Esophagus squamous epithelium (tissue), 5 donors: Measurements from ENCODE around the gene SUPT7L. TPM values are rescaled to one million over a fixed set of nuclear protein-coding genes. Genes with fewer than 3 reads are reported as not detected.

Experiments
- DNase-seq: peaks from one replicate; lab custom pipeline; 2025; lab: John Stamatoyannopoulos, UW
- H3K27ac ChIP-seq, 4 donors: fragments of 200-600 bp; sonication (generic); one replicate each; pipeline ENCODE4 v1.5.1; 2016 to 2019; ENCODE audit warnings: mild to moderate bottlenecking in 1 of 4
- H3K27me3 ChIP-seq, 4 donors: fragments of 200-600 bp; sonication (generic); 1 replicate in 3 of 4; 2 replicates in 1 of 4; pipeline versions ENCODE4 v1.5.1 to v1.6.0; 2017 to 2021; ENCODE audit warnings: antibody characterized with exemption in 1 of 4
- H3K36me3 ChIP-seq, 3 donors: fragments of 200-600 bp; sonication (generic); one replicate each; pipeline ENCODE4 v1.5.1; 2016 to 2019
- H3K4me1 ChIP-seq, 3 donors: fragments of 200-600 bp; sonication (generic); one replicate each; pipeline ENCODE4 v1.5.1; 2017 to 2019
- H3K4me3 ChIP-seq, 4 donors: fragments of 200-600 bp; sonication (generic); 1 replicate in 3 of 4; 2 replicates in 1 of 4; pipeline ENCODE4 v1.5.1; 2016 to 2019; ENCODE audit warnings: mild to moderate bottlenecking in 2 of 4, moderate library complexity in 1 of 4
- H3K9me3 ChIP-seq, 3 donors: fragments of 200-600 bp; sonication (generic); one replicate each; pipeline ENCODE4 v1.5.1; 2016 to 2019
- POLR2A ChIP-seq, 4 donors: fragments of 450-650 bp; IDR thresholded peaks; one replicate each; pipeline ENCODE4 v1.6.1; 2017; ENCODE audit warnings: antibody characterized with exemption in 4 of 4, mild to moderate bottlenecking in 4 of 4, moderate library complexity in 3 of 4
- WGBS, 2 donors: methylation state at CpG; one replicate each; pipeline ENCODE4 v1.1.5; 2018; 5-methylcytosine and 5-hydroxymethylcytosine counted together
- intact Hi-C: fragments of 100-400 bp; cut with DNase I; formaldehyde crosslinking; loops from one replicate; pipeline ENCODE4 v1.15.0; 2022
- total RNA-seq, 4 donors: library from RNA; depleted of rRNA; stranded (reverse); fragments of >200 nt; gene quantifications; one replicate each; pipeline ENCODE4 v1.1.0, GENCODE V29; 2016
- TF ChIP-seq, protein P1 (sequence below), 6 experiments: fragments of 450-650 bp in 4 of 6; fragments of 200-600 bp in 2 of 6; sonication (generic) in 2 of 6; IDR thresholded peaks; one replicate each; pipeline ENCODE4 v1.5.1; 2016 to 2019; ENCODE audit warnings: antibody characterized with exemption in 6 of 6, mild to moderate bottlenecking in 4 of 6, moderate library complexity in 4 of 6
- donor health status: DM: yes; HTN: yes; CAD: no.

SUPT7L gene
- total RNA-seq, 4 donors from 2014 or later = 10.5 to 25.4 (median 14.2) TPM

DNA sequence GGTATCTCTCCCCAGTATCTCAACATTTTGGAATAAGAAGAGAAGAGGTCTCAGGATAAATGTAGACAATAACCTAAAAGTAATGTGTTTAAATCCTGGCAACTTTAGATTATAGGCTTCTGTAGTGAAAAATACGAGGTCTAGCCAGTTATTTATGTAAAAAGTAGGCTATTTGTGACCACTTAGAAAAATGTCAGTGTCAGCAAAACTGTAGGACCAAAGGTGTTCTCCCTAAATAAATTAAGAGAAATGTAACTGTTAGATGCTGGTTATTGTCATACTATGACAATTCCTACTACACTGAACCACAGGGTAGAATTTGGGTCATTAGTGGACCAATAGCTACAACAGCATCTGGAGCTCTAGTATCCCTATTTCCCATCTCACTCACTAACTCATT lies 2.0 kb downstream of the SUPT7L start:
- intact Hi-C loops = no loop called here

GRCh38 chr2:27655155-27655951 lies 8.1 kb downstream of the SUPT7L start:
- intact Hi-C loops = no loop called here
- H3K27me3 ChIP-seq = no peaks in the 10 kb centered on the region
- H3K27ac ChIP-seq = no peak overlapping the region
- peaks cover 0 to 100% (median 35%) of the 10 kb centered on the region in 3 donors for H3K36me3 ChIP-seq
- peaks cover 0 to 20% (median 3%) of the 10 kb centered on the region in 3 donors for H3K4me1 ChIP-seq
- no peak for TF ChIP-seq POLR2A (IDR thresholded peaks at IDR 0.05)
- TF ChIP-seq, protein P1, sequence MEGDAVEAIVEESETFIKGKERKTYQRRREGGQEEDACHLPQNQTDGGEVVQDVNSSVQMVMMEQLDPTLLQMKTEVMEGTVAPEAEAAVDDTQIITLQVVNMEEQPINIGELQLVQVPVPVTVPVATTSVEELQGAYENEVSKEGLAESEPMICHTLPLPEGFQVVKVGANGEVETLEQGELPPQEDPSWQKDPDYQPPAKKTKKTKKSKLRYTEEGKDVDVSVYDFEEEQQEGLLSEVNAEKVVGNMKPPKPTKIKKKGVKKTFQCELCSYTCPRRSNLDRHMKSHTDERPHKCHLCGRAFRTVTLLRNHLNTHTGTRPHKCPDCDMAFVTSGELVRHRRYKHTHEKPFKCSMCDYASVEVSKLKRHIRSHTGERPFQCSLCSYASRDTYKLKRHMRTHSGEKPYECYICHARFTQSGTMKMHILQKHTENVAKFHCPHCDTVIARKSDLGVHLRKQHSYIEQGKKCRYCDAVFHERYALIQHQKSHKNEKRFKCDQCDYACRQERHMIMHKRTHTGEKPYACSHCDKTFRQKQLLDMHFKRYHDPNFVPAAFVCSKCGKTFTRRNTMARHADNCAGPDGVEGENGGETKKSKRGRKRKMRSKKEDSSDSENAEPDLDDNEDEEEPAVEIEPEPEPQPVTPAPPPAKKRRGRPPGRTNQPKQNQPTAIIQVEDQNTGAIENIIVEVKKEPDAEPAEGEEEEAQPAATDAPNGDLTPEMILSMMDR (IDR thresholded peaks at IDR 0.05) = no peak
- 55 to 66% methylated on average over 7 of the region's 7 CpGs for WGBS, 2 donors
- no peak overlapping the region for H3K4me3 ChIP-seq
- no peak for DNase-seq
- H3K9me3 ChIP-seq = no peaks in the 10 kb centered on the region

More for the DNA sequence above, 2.0 kb downstream of the SUPT7L start:
- Histone ChIP-seq H3K27me3 (no peaks in the 10 kb centered on the region), H3K4me3 (no peak overlapping the region), H3K27ac (no peak overlapping the region), H3K9me3 (no peaks in the 10 kb centered on the region), H3K36me3 (peaks cover 5 to 60% (median 25%) of the 10 kb centered on the region in 3 donors), H3K4me1 (peaks cover 13 to 48% (median 28%) of the 10 kb centered on the region in 3 donors)
- WGBS, 2 donors = 75 to 83% methylated on average over 1 of the region's 1 CpG
- TF ChIP-seq, protein P1 (IDR thresholded peaks at IDR 0.05) = no peak
- no peak for TF ChIP-seq POLR2A (IDR thresholded peaks at IDR 0.05)
- no peak for DNase-seq

DNA sequence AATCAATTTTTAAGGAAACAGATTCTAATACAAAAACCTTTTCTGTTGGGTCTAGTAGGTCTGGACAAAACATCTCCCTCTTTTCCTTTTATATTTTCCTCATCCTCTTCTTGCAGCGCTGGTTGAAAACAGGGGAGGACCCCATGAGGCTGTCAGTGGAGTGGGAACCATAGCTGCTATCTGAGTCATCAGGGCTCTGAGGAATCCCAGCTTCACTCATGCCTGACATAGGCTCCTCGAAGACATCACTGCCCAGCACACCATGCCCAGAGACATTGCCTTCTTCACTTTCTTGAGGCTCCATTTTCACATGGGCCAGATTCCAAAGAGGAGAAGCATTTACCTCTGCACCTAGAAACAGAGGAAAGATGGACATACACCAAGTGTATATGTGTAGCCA lies 10.0 kb downstream of the SUPT7L start:
- Histone ChIP-seq H3K9me3 (no peaks in the 10 kb centered on the region), H3K27ac (no peak overlapping the region), H3K4me1 (peaks cover 0 to 6% (median 0%) of the 10 kb centered on the region in 3 donors), H3K36me3 (peaks cover 0 to 100% (median 38%) of the 10 kb centered on the region in 3 donors), H3K27me3 (no peaks in the 10 kb centered on the region), H3K4me3 (no peak overlapping the region)
- intact Hi-C loops = no loop called here
- DNase-seq = no peak
- WGBS, 2 donors = 78 to 92% methylated on average over 2 of the region's 2 CpGs
- TF ChIP-seq, protein P1 (IDR thresholded peaks at IDR 0.05) = no peak
- TF ChIP-seq POLR2A (IDR thresholded peaks at IDR 0.05) = no peak

DNA sequence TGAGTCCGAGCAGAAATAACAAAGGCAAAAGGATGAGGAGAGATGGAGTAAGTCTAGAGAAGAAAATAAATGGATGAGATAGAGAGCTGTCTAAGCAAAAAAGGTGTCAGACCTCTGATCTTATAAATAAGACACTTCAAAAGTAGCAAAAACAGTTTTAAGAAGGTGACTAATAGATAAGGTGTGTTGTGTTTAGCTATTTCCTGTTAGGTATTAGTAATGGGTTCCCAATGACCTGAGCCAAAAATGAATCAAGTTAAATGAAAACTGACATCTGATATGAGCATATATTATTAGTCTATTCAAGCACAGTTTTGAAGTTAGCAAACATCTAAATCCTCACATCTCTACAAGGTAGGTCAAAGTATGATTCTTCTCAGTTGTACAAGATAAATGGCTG lies 10.6 kb downstream of the SUPT7L start:
- H3K27ac ChIP-seq = no peak overlapping the region
- H3K36me3 ChIP-seq = peaks cover 4 to 100% (median 44%) of the 10 kb centered on the region in 3 donors
- no peaks in the 10 kb centered on the region for H3K27me3 ChIP-seq
- H3K4me3 ChIP-seq = no peak overlapping the region
- H3K4me1 ChIP-seq = peaks cover 0 to 6% (median 0%) of the 10 kb centered on the region in 3 donors
- intact Hi-C loops = no loop called here
- DNase-seq = no peak
- H3K9me3 ChIP-seq = no peaks in the 10 kb centered on the region
- 83 to 88% methylated on average over 1 of the region's 1 CpG for WGBS, 2 donors
- TF ChIP-seq, protein P1 (IDR thresholded peaks at IDR 0.05) = no peak
- no peak for TF ChIP-seq POLR2A (IDR thresholded peaks at IDR 0.05)

- no peak for DNase-seq
These were observed 11.1 kb downstream of the SUPT7L start for GRCh38 chr2:27652341-27652740.

More at GRCh38 chr2:27652341-27652740, 11.1 kb downstream of the SUPT7L start:
- H3K27ac ChIP-seq = no peak overlapping the region
- H3K4me1 ChIP-seq = peaks cover 0 to 6% (median 0%) of the 10 kb centered on the region in 3 donors
- intact Hi-C loops = no loop called here
- TF ChIP-seq, protein P1 (IDR thresholded peaks at IDR 0.05) = no peak
- TF ChIP-seq POLR2A (IDR thresholded peaks at IDR 0.05) = no peak
- peaks cover 5 to 100% (median 44%) of the 10 kb centered on the region in 3 donors for H3K36me3 ChIP-seq
- no peak overlapping the region for H3K4me3 ChIP-seq
- no peaks in the 10 kb centered on the region for H3K27me3 ChIP-seq
- no peaks in the 10 kb centered on the region for H3K9me3 ChIP-seq
